ENCODE results near the gene BEGAIN. TPM values are rescaled to one million over a fixed set of nuclear protein-coding genes. Genes with fewer than 3 reads are reported as not detected.

Gene BEGAIN
- polyA plus RNA-seq, 2 donors, result 0.28 to 0.88 TPM

DNA sequence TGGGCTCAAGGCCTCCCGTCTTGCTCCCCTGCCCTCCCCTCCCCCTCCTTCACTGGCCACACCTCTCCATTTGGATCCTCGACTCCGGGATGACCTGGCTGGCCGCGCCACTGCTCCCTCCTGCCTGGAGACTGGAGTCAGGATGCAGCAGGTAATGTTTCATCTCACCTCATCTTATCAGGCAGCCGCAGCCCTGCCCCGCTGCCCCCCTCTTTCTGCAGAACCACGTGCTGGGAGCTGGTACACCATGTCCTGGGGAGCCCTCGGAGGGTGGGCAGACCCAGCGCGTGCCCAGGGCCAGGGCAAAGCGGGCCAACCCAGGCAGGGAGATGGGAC lies 31.1 kb downstream of the BEGAIN start:
- WGBS, 2 donors, result 69 to 83% methylated on average over 12 of the region's 12 CpGs
- H3K36me3 ChIP-seq (ENCODE audit: control insufficient read depth in 2 of 2, insufficient read depth in 2 of 2, low read length in 1 of 2), result no peaks in the 10 kb centered on the region
- no peak overlapping the region for H3K4me3 ChIP-seq (ENCODE audit: low read depth in 1 of 2, low read length in 2 of 2)
- H3K9me3 ChIP-seq (ENCODE audit: control insufficient read depth in 2 of 2, insufficient read depth in 1 of 2, low read depth in 1 of 2, low read length in 1 of 2), result no peaks in the 10 kb centered on the region
- H3K27me3 ChIP-seq (ENCODE audit: control insufficient read depth in 1 of 2, insufficient read depth in 2 of 2, low read length in 2 of 2), result no peaks in the 10 kb centered on the region
- H3K4me1 ChIP-seq (ENCODE audit: control insufficient read depth in 2 of 2, insufficient read depth in 2 of 2, low read length in 1 of 2), result peaks cover 2 to 4% of the 10 kb centered on the region in 2 donors
- H3K27ac ChIP-seq (ENCODE audit: low read depth in 2 of 2, low read length in 1 of 2), result no peak overlapping the region

DNA sequence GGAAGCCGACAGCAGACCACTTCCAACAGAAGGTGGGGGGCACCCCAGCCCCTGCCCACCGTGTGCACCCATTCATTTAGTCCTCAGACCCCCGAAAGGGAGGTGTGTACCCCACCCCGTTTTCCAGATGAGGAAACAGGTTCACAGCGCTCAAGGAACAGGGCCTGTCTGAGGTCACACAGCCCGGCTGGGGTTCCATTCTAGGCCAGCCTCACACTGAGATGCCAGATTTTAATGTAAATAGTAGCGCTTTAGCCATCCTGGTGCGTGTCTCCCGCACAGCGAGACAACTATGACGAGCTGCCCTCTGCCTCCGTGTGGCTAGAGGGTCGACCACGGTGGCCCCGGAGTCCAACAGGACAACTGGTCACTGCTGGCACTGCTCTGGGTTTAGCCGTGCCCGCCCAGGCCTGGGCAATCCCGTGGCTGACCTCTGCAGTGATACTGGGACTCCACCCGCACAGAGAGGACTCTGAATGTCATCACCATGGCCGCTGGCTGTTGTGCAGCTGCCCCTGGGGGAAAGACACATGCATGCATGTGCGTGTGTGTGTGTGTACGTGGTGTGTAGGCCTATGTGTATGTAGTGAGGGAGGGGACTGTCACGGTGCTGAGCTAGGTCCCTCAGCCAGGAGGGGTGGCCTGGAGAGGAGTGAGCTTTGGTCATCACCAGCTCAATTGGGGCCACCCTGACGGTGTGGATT lies 31.6 kb downstream of the BEGAIN start:
- H3K4me3 ChIP-seq (ENCODE audit: low read depth in 1 of 2, low read length in 2 of 2), result no peak overlapping the region
- H3K36me3 ChIP-seq (ENCODE audit: control insufficient read depth in 2 of 2, insufficient read depth in 2 of 2, low read length in 1 of 2), result no peaks in the 10 kb centered on the region
- H3K4me1 ChIP-seq (ENCODE audit: control insufficient read depth in 2 of 2, insufficient read depth in 2 of 2, low read length in 1 of 2), result peaks cover 2 to 4% of the 10 kb centered on the region in 2 donors
- H3K27me3 ChIP-seq (ENCODE audit: control insufficient read depth in 1 of 2, insufficient read depth in 2 of 2, low read length in 2 of 2), result no peaks in the 10 kb centered on the region
- no peaks in the 10 kb centered on the region for H3K9me3 ChIP-seq (ENCODE audit: control insufficient read depth in 2 of 2, insufficient read depth in 1 of 2, low read depth in 1 of 2, low read length in 1 of 2)
- WGBS, 2 donors, result 83 to 86% methylated on average over 24 of the region's 24 CpGs
- H3K27ac ChIP-seq (ENCODE audit: low read depth in 2 of 2, low read length in 1 of 2), result no peak overlapping the region

DNA sequence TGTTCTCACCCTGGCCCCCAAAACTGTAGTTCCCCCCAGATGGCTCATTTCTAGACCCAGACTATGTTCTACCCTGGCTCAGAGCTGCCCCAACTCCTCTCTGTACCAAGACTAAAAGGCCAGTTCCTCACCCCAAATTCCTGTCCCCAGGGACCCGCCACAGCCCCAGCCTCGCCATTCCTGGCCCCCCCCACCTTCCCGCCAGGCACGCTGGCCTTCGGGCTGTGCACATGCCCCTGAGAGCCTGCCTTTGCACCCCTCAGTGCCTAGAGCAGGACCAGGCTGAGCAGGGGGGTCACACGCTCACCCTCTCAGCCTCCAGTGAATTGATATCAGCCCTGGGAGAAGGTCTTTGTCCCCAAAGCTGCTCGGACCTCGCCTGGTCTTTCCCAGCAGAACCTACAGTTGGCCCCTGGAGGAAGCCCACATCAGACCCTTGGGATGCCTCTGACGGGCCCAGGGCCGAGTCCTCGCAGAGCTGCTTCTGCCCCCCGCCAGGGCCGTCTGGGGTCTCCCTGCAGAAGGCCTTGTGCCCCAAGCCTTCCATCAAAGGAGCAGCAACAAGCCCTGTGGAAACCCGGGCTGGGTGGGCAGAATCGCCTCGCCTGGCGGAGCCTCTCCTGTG lies 32.4 kb downstream of the BEGAIN start:
- Histone ChIP-seq H3K4me3 (ENCODE audit: low read depth in 1 of 2, low read length in 2 of 2) (no peak overlapping the region), H3K27me3 (ENCODE audit: control insufficient read depth in 1 of 2, insufficient read depth in 2 of 2, low read length in 2 of 2) (no peaks in the 10 kb centered on the region)

DNA sequence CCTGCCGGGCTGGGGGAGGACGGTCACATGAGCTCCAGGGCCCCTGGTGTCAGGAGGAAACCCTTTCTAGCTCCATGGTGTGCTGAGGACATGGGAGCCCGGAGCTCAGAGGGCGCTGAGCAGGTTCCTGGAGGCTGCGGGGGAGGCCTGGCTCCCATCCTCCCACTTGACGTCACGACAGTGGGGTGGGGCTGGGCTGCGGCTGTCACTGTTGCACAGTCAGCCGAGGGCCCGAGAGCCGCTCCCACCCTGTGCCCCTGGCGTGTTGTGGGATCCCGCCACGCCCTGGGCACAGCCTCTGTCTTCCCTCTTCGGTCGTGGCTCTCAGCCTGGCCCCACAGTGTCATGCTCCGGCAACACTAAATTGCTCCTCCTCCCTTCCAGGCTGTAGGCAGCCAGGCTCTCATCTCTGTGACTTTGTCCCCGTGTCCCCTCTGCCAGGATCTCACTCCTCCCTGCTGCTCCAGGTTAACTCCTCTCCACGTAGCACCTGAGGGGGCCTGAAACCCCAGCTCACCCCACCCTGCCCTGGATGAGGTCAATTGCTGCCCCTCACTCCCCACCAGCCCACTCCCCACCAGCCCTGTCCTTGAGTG lies 33.0 kb downstream of the BEGAIN start:
- Histone ChIP-seq H3K27ac (ENCODE audit: low read depth in 2 of 2, low read length in 1 of 2) (no peak overlapping the region), H3K27me3 (ENCODE audit: control insufficient read depth in 1 of 2, insufficient read depth in 2 of 2, low read length in 2 of 2) (no peaks in the 10 kb centered on the region), H3K9me3 (ENCODE audit: control insufficient read depth in 2 of 2, insufficient read depth in 1 of 2, low read depth in 1 of 2, low read length in 1 of 2) (no peaks in the 10 kb centered on the region), H3K4me3 (ENCODE audit: low read depth in 1 of 2, low read length in 2 of 2) (no peak overlapping the region), H3K4me1 (ENCODE audit: control insufficient read depth in 2 of 2, insufficient read depth in 2 of 2, low read length in 1 of 2) (peaks cover 2 to 4% of the 10 kb centered on the region in 2 donors), H3K36me3 (ENCODE audit: control insufficient read depth in 2 of 2, insufficient read depth in 2 of 2, low read length in 1 of 2) (no peaks in the 10 kb centered on the region)
- 33 to 37% methylated on average over 13 to 19 of the region's 19 CpGs for WGBS, 2 donors

More for the DNA sequence above, 32.4 kb downstream of the BEGAIN start:
- Histone ChIP-seq H3K9me3 (ENCODE audit: control insufficient read depth in 2 of 2, insufficient read depth in 1 of 2, low read depth in 1 of 2, low read length in 1 of 2) (no peaks in the 10 kb centered on the region), H3K4me1 (ENCODE audit: control insufficient read depth in 2 of 2, insufficient read depth in 2 of 2, low read length in 1 of 2) (peaks cover 2 to 4% of the 10 kb centered on the region in 2 donors), H3K36me3 (ENCODE audit: control insufficient read depth in 2 of 2, insufficient read depth in 2 of 2, low read length in 1 of 2) (no peaks in the 10 kb centered on the region), H3K27ac (ENCODE audit: low read depth in 2 of 2, low read length in 1 of 2) (no peak overlapping the region)
- WGBS, 2 donors, result 90% methylated on average over 17 of the region's 17 CpGs

DNA sequence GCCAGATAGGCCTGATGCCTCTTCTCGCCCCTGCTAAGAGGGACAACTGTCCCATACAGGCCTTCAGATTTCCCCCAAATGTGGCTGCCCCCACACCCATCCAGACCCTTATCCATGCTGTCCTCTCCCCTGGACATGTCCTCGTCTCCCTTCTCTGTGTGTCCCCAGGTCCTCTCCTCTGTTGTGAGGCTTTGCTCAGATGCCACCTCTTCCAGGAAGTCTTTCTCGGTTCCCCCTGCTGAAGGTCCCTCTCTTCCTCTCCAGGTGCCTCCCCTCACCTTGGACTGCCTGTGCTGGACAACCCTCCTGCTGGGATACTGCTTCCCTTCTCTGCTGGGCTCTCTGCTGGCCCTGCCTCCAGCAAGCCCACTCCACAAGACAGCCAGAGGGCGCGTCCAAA lies 33.7 kb downstream of the BEGAIN start:
- Histone ChIP-seq H3K36me3 (ENCODE audit: control insufficient read depth in 2 of 2, insufficient read depth in 2 of 2, low read length in 1 of 2) (no peaks in the 10 kb centered on the region), H3K27me3 (ENCODE audit: control insufficient read depth in 1 of 2, insufficient read depth in 2 of 2, low read length in 2 of 2) (no peaks in the 10 kb centered on the region), H3K9me3 (ENCODE audit: control insufficient read depth in 2 of 2, insufficient read depth in 1 of 2, low read depth in 1 of 2, low read length in 1 of 2) (no peaks in the 10 kb centered on the region), H3K4me3 (ENCODE audit: low read depth in 1 of 2, low read length in 2 of 2) (no peak overlapping the region), H3K4me1 (ENCODE audit: control insufficient read depth in 2 of 2, insufficient read depth in 2 of 2, low read length in 1 of 2) (peaks cover 2 to 4% of the 10 kb centered on the region in 2 donors), H3K27ac (ENCODE audit: low read depth in 2 of 2, low read length in 1 of 2) (no peak overlapping the region)
- 86 to 90% methylated on average over 5 of the region's 5 CpGs for WGBS, 2 donors

DNA sequence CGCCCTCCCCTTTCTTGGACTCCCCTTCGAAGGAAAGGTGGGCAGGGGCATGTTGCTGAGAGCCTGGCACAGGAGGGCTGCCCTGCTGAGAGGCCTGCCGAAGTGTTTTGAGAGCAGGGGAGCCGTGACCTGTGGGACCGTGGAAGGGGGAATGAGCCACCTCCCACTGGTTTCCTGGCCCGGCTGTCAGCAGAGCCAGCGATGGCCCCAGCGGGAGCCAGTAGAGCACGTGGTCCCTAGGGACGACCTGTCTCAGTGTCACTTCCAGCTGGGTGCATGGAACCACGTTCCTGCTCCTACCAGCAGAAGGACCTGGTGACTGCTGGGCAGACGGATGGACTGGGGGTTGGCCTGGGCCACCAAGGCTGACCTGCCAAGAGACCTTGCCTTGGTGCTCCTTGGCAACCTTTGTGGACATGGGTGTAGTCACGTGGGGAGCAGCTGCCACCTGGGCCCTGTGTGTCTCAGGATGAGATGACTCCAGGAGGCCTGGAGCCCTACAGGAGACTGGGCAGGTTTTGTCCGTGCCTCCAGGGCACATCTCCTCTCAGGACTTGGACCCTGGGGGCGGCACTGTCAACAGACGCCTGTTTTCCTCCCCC lies 34.6 kb downstream of the BEGAIN start:
- no peaks in the 10 kb centered on the region for H3K9me3 ChIP-seq (ENCODE audit: control insufficient read depth in 2 of 2, insufficient read depth in 1 of 2, low read depth in 1 of 2, low read length in 1 of 2)
- 83 to 88% methylated on average over 16 of the region's 16 CpGs for WGBS, 2 donors
- no peak overlapping the region for H3K4me3 ChIP-seq (ENCODE audit: low read depth in 1 of 2, low read length in 2 of 2)
- no peaks in the 10 kb centered on the region for H3K27me3 ChIP-seq (ENCODE audit: control insufficient read depth in 1 of 2, insufficient read depth in 2 of 2, low read length in 2 of 2)
- peaks cover 2 to 4% of the 10 kb centered on the region in 2 donors for H3K4me1 ChIP-seq (ENCODE audit: control insufficient read depth in 2 of 2, insufficient read depth in 2 of 2, low read length in 1 of 2)
- H3K27ac ChIP-seq (ENCODE audit: low read depth in 2 of 2, low read length in 1 of 2), result no peak overlapping the region
- H3K36me3 ChIP-seq (ENCODE audit: control insufficient read depth in 2 of 2, insufficient read depth in 2 of 2, low read length in 1 of 2), result no peaks in the 10 kb centered on the region

DNA sequence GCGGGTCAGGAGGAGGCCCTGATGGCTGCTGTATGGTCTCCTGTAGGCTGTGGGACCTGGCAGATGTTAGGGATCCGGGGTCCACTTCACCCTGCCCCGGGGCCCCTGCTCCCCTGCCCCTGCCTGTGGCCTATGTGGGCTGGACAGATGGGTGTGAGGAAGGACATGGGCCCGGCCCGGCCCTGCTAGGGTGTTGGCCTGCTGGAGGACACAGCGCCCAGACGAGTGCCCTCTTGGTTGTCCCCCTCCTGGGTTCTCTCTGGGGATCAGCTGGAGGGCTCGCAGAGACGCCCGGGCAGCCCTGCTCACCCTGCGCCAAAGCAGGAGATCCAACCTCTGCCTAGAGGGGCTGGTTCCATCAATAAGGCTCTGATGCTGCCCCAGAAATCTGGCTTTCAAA lies 36.2 kb downstream of the BEGAIN start:
- WGBS, 2 donors, result 86 to 87% methylated on average over 11 of the region's 11 CpGs
- Histone ChIP-seq H3K9me3 (ENCODE audit: control insufficient read depth in 2 of 2, insufficient read depth in 1 of 2, low read depth in 1 of 2, low read length in 1 of 2) (no peaks in the 10 kb centered on the region), H3K27me3 (ENCODE audit: control insufficient read depth in 1 of 2, insufficient read depth in 2 of 2, low read length in 2 of 2) (no peaks in the 10 kb centered on the region), H3K27ac (ENCODE audit: low read depth in 2 of 2, low read length in 1 of 2) (no peak overlapping the region), H3K36me3 (ENCODE audit: control insufficient read depth in 2 of 2, insufficient read depth in 2 of 2, low read length in 1 of 2) (no peaks in the 10 kb centered on the region), H3K4me1 (ENCODE audit: control insufficient read depth in 2 of 2, insufficient read depth in 2 of 2, low read length in 1 of 2) (peaks cover 4 to 8% of the 10 kb centered on the region in 2 donors), H3K4me3 (ENCODE audit: low read depth in 1 of 2, low read length in 2 of 2) (no peak overlapping the region)

DNA sequence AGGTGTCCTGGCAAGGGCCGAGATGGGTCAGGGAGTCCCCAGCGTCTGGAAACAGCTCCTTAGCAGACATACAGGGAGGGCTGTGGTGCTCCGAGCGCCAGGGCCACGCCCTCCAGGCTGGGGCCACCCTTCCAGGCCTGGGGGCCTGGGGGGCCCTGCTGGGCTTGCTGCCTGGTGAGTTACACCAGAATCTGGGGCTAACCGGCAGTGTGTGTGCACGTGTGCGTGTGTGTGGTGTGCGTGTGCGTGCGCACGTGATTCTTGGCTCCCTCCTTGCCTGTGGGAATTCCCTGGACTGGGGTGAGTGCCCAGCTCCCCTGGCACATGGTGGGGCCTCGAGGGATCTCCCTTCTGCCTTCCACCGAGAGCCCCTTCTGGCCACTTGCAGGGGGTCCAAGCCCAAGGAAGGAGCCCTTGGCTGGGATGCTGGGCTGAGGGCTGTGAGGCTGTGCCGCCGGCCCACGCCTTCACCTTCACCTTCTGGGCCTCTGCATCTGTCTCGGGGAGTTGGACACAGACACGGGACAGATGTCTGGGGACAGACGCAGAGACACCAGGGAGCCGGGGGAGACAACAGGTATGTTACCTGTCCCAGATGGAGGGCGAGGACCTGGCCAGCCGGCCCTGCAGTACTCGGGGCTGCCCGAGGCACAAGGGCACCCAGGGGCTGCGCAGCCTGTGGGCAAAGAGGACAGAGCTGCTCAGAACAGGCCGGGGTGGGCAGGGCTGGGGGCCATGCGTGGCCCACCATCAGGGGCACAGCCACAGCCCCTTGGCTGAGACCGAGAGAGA lies 37.2 kb downstream of the BEGAIN start:
- no peaks in the 10 kb centered on the region for H3K36me3 ChIP-seq (ENCODE audit: control insufficient read depth in 2 of 2, insufficient read depth in 2 of 2, low read length in 1 of 2)
- H3K27me3 ChIP-seq (ENCODE audit: control insufficient read depth in 1 of 2, insufficient read depth in 2 of 2, low read length in 2 of 2), result no peaks in the 10 kb centered on the region
- 64 to 65% methylated on average over 28 to 29 of the region's 29 CpGs for WGBS, 2 donors

DNA sequence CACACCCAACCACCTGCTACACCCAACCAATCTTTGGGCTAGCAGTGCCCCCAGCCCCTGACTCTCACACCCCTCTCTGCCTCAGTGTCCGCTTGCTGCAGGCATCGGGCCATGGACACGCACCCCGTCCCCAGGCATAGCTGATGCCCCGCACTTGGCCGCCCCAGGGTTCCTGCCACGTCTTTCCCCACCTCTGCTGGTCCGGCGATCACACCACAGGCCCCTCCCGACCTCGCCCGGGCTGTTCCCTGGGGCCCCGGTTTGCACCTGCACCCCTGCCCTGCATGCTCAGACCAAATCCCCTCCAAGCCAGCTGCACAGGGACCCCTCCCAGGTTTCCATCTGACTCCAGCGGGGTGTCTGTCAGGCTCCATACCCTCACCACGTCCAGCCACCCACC lies 38.3 kb downstream of the BEGAIN start:
- Histone ChIP-seq H3K4me1 (ENCODE audit: control insufficient read depth in 2 of 2, insufficient read depth in 2 of 2, low read length in 1 of 2) (peaks cover 2 to 6% of the 10 kb centered on the region in 2 donors), H3K27ac (ENCODE audit: low read depth in 2 of 2, low read length in 1 of 2) (no peak overlapping the region), H3K9me3 (ENCODE audit: control insufficient read depth in 2 of 2, insufficient read depth in 1 of 2, low read depth in 1 of 2, low read length in 1 of 2) (no peaks in the 10 kb centered on the region), H3K36me3 (ENCODE audit: control insufficient read depth in 2 of 2, insufficient read depth in 2 of 2, low read length in 1 of 2) (no peaks in the 10 kb centered on the region), H3K27me3 (ENCODE audit: control insufficient read depth in 1 of 2, insufficient read depth in 2 of 2, low read length in 2 of 2) (no peaks in the 10 kb centered on the region), H3K4me3 (ENCODE audit: low read depth in 1 of 2, low read length in 2 of 2) (no peak overlapping the region)
- WGBS, 2 donors, result 71 to 76% methylated on average over 14 to 15 of the region's 15 CpGs

More for the DNA sequence above, 37.2 kb downstream of the BEGAIN start:
- Histone ChIP-seq H3K27ac (ENCODE audit: low read depth in 2 of 2, low read length in 1 of 2) (no peak overlapping the region), H3K4me1 (ENCODE audit: control insufficient read depth in 2 of 2, insufficient read depth in 2 of 2, low read length in 1 of 2) (peaks cover 4 to 6% of the 10 kb centered on the region in 2 donors), H3K4me3 (ENCODE audit: low read depth in 1 of 2, low read length in 2 of 2) (no peak overlapping the region), H3K9me3 (ENCODE audit: control insufficient read depth in 2 of 2, insufficient read depth in 1 of 2, low read depth in 1 of 2, low read length in 1 of 2) (no peaks in the 10 kb centered on the region)
